GM19463 (cell line): Measurements from ENCODE around the gene GPR176.

Experiments
- ATAC-seq: cut with Tn5 transposase; IDR thresholded peaks from one replicate; pipeline ENCODE4 v1.9.1; 2021; ENCODE audit warnings: mild to moderate bottlenecking, moderate library complexity; ENCODE audit not compliant: unreplicated experiment

Gene GPR176

GRCh38 chr15:39785841-39786240 lies 134.2 kb downstream of the GPR176 start:
- ATAC-seq: no peak

- no peak for ATAC-seq
These were observed 134.9 kb downstream of the GPR176 start for GRCh38 chr15:39785139-39785538.

- no peak for ATAC-seq
These were observed 135.4 kb downstream of the GPR176 start for GRCh38 chr15:39784638-39785037.

GRCh38 chr15:39784125-39784524 lies 135.9 kb downstream of the GPR176 start:
- ATAC-seq: no peak

GRCh38 chr15:39783244-39783820 lies 136.7 kb downstream of the GPR176 start:
- ATAC-seq: no peak

GRCh38 chr15:39782441-39783138 lies 137.5 kb downstream of the GPR176 start, which contains the start of gene FSIP1:
Gene FSIP1, minus strand, starts transcription at chr15:39782841. Its CDS starts 6,317 bp downstream, at chr15:39776524.
- peak; percentile 96 for ATAC-seq

- no peak for ATAC-seq
These were observed 138.1 kb downstream of the GPR176 start for GRCh38 chr15:39781967-39782302.

- no peak for ATAC-seq
These were observed 138.7 kb downstream of the GPR176 start for GRCh38 chr15:39781147-39781966.

GRCh38 chr15:39778021-39778420 lies 142.0 kb downstream of the GPR176 start:
- no peak for ATAC-seq

GRCh38 chr15:39777496-39777895 lies 142.6 kb downstream of the GPR176 start:
- peak; percentile 36 for ATAC-seq

- ATAC-seq: no peak
These were observed 144.0 kb downstream of the GPR176 start for GRCh38 chr15:39776068-39776467.

- peak; percentile 56 for ATAC-seq
These were observed 145.3 kb downstream of the GPR176 start for GRCh38 chr15:39774688-39775267.

- no peak for ATAC-seq
These were observed 149.0 kb downstream of the GPR176 start for GRCh38 chr15:39770748-39771689.

GRCh38 chr15:39767921-39768320 lies 152.1 kb downstream of the GPR176 start:
- ATAC-seq: no peak

- no peak for ATAC-seq
These were observed 159.1 kb downstream of the GPR176 start for GRCh38 chr15:39761006-39761405.

- ATAC-seq: no peak
These were observed 163.1 kb downstream of the GPR176 start for GRCh38 chr15:39756806-39757522.

- no peak for ATAC-seq
These were observed 167.1 kb downstream of the GPR176 start for GRCh38 chr15:39752991-39753390.

- ATAC-seq: no peak
These were observed 167.8 kb downstream of the GPR176 start for GRCh38 chr15:39752246-39752645.
